Ovary (tissue), 9 donors: ENCODE results near the gene VIPR1. TPM values are rescaled to one million over a fixed set of nuclear protein-coding genes. Genes with fewer than 3 reads are reported as not detected.

Experiments used
- DNase-seq, 5 donors: peaks; one replicate each; pipeline ENCODE4 v3.0.0-alpha.2; 2019 to 2020
- H3K27ac ChIP-seq, 2 donors: fragments of 200-600 bp; one replicate each; pipeline versions ENCODE4 v1.5.1 to v1.8.0; 2019 to 2022
- H3K27me3 ChIP-seq: fragments of 200-600 bp; one replicate; pipeline ENCODE4 v1.8.0; 2022
- H3K36me3 ChIP-seq: fragments of 200-600 bp; sonication (generic); one replicate; pipeline ENCODE4 v1.5.1; 2019
- H3K4me1 ChIP-seq: one replicate; pipeline ENCODE4 v1.8.1; 2013; ENCODE audit warnings: mild to moderate bottlenecking, moderate library complexity; ENCODE audit not compliant: insufficient read depth
- H3K4me3 ChIP-seq: fragments of 200-600 bp; sonication (generic); one replicate; pipeline ENCODE4 v1.5.1; 2017
- H3K9me3 ChIP-seq, 2 donors: fragments of 200-600 bp in 1 of 2; sonication (generic) in 1 of 2; one replicate each; pipeline versions ENCODE4 v1.5.1 to v1.8.1; 2013 to 2019; ENCODE audit warnings: mild to moderate bottlenecking in 1 of 2, moderate library complexity in 1 of 2
- EP300 ChIP-seq: sonication (generic); formaldehyde crosslinking; IDR thresholded peaks from one replicate; pipeline ENCODE4 v1.6.1; 2017; ENCODE audit warnings: antibody characterized with exemption
- POLR2A ChIP-seq: fragments of 450-650 bp; IDR thresholded peaks from one replicate; pipeline ENCODE4 v1.6.1; 2017; ENCODE audit warnings: antibody characterized with exemption, mild to moderate bottlenecking, moderate library complexity
- whole genome bisulfite sequencing, 3 donors: extraction: QIAGEN DNeasy Blood & Tissue Kit in 1 of 3; methylation state at CpG; one replicate each; pipeline versions ENCODE4 v1.1.5 to v1.1.7; 2013 to 2017; 5-methylcytosine and 5-hydroxymethylcytosine counted together
- intact Hi-C, 4 donors: fragments of 100-400 bp; cut with DNase I; formaldehyde crosslinking; loops; one replicate each; pipeline versions ENCODE4 v1.11.0 to v1.15.1; 2022 to 2023
- polyA plus RNA-seq, 2 donors: library from polyadenylated mRNA; stranded (reverse); fragments of 200-250 nt in 1 of 2; fragments of 350-450 nt in 1 of 2; fragmentation: Illumina TruSeq in 1 of 2; extraction: RNeasy Lipid Tissue Mini Kit (QIAGEN cat#74804) in 1 of 2; gene quantifications; one replicate each; pipeline ENCODE4 v1.2.3, GENCODE V29; 2013 to 2014
- total RNA-seq, 7 donors: library from RNA; depleted of rRNA in 2 of 7; stranded (reverse); fragments of >200 nt in 2 of 7; fragmentation: NEBNext Ultra II Directional in 3 of 7; extraction: Animal tissue kit (Norgen Biotek cat#: 25700) in 3 of 7; gene quantifications; one replicate each; pipeline versions ENCODE4 v1.1.0 to v1.2.4, GENCODE V29; 2016 to 2023
- TF ChIP-seq, protein P1 (sequence below), 3 donors: fragments of 450-650 bp in 2 of 3; fragments of 200-600 bp in 1 of 3; IDR thresholded peaks; one replicate each; pipeline versions ENCODE4 v1.5.1 to v1.8.0; 2016 to 2022; ENCODE audit warnings: antibody characterized with exemption in 3 of 3, mild to moderate bottlenecking in 1 of 3
- donor health status: DM: no; HTN: no; CAD: no; lungs with moderate emphysema.
- donor health status: DM: no; HTN: no; CAD: no.
- donor health status: Bipolar disorder and iron deficiency.
- donor health status: DM: yes; HTN: yes; CAD: no.
- donor health status: DM: no; HTN: no; CAD: no.
- donor health status: DM: yes; HTN: yes; CAD: no.

Gene VIPR1
- total and polyA plus RNA-seq, 9 donors: 0.12 to 2.2 (median 0.47) TPM

DNA sequence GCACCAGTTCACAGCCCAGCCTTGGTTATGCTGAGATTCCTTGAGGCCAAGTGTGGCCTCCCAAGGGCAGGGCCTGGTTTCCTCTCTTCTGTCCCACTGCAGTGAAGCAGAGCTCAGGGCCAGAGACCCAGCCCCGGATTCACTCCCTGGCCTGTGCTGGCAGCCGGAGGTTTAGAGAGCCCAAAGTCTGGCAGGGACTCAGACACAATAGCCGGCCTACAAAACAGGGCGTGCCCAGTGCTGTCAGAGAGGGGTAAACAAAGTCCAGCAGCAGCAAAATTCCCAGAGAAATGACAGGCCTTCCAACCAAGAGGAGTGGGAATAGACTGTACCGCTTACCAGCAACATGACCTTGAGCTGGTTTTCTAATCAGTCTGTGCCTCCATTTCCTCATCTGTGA lies 14.0 kb downstream of the VIPR1 start:
- no peak for DNase-seq
- H3K36me3 ChIP-seq: no peaks in the 10 kb centered on the region
- no peaks in the 10 kb centered on the region for H3K4me1 ChIP-seq
- H3K27me3 ChIP-seq: no peaks in the 10 kb centered on the region
- intact Hi-C loops: no loop called here
- H3K27ac ChIP-seq: no peak overlapping the region
- 63 to 77% (median 65%) methylated on average over 5 of the region's 5 CpGs for WGBS, 3 donors
- no peaks in the 10 kb centered on the region for H3K9me3 ChIP-seq
- H3K4me3 ChIP-seq: no peak overlapping the region
- TF ChIP-seq EP300 (no peak), POLR2A (no peak)
- TF ChIP-seq, protein P1, sequence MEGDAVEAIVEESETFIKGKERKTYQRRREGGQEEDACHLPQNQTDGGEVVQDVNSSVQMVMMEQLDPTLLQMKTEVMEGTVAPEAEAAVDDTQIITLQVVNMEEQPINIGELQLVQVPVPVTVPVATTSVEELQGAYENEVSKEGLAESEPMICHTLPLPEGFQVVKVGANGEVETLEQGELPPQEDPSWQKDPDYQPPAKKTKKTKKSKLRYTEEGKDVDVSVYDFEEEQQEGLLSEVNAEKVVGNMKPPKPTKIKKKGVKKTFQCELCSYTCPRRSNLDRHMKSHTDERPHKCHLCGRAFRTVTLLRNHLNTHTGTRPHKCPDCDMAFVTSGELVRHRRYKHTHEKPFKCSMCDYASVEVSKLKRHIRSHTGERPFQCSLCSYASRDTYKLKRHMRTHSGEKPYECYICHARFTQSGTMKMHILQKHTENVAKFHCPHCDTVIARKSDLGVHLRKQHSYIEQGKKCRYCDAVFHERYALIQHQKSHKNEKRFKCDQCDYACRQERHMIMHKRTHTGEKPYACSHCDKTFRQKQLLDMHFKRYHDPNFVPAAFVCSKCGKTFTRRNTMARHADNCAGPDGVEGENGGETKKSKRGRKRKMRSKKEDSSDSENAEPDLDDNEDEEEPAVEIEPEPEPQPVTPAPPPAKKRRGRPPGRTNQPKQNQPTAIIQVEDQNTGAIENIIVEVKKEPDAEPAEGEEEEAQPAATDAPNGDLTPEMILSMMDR (IDR thresholded peaks at IDR 0.05): no peak

DNA sequence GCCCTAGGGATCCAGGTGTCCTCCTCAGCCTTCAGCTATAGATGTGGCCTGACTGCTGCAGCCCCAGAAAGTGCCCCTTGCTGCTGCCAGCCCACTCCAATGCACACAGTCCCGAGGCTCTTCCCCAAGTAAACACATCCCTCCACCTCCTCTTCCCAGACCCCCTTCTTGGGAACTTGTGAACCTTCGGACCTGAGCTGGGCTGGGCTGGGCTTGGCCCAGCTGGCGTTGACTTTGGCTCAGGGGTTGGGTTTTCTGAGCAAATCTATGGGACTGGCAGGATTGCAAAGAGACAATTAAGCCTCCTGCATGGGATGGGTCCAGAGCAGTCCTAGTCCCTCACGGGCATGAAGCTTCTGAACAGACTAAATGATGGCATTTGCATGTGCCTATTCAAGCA lies 14.7 kb downstream of the VIPR1 start:
- H3K36me3 ChIP-seq: no peaks in the 10 kb centered on the region
- H3K27me3 ChIP-seq: no peaks in the 10 kb centered on the region
- H3K4me1 ChIP-seq: no peaks in the 10 kb centered on the region
- no peak overlapping the region for H3K27ac ChIP-seq
- no peaks in the 10 kb centered on the region for H3K9me3 ChIP-seq
- DNase-seq: no peak
- TF ChIP-seq, protein P1 (IDR thresholded peaks at IDR 0.05): no peak
- TF ChIP-seq EP300 (no peak), POLR2A (no peak)
- H3K4me3 ChIP-seq: no peak overlapping the region
- WGBS, 3 donors: 54 to 64% (median 60%) methylated on average over 4 of the region's 4 CpGs
- intact Hi-C loops: no loop called here

GRCh38 chr3:42518800-42519567 lies 16.5 kb downstream of the VIPR1 start:
- H3K27ac ChIP-seq: no peak overlapping the region
- WGBS, 3 donors: 71 to 80% (median 74%) methylated on average over 6 of the region's 6 CpGs
- no peaks in the 10 kb centered on the region for H3K4me1 ChIP-seq
- no peaks in the 10 kb centered on the region for H3K36me3 ChIP-seq
- DNase-seq: no peak
- no peaks in the 10 kb centered on the region for H3K9me3 ChIP-seq
- intact Hi-C loops: no loop called here
- TF ChIP-seq, protein P1 (IDR thresholded peaks at IDR 0.05): no peak
- TF ChIP-seq POLR2A (no peak), EP300 (no peak)
- H3K27me3 ChIP-seq: no peaks in the 10 kb centered on the region
- H3K4me3 ChIP-seq: no peak overlapping the region

DNA sequence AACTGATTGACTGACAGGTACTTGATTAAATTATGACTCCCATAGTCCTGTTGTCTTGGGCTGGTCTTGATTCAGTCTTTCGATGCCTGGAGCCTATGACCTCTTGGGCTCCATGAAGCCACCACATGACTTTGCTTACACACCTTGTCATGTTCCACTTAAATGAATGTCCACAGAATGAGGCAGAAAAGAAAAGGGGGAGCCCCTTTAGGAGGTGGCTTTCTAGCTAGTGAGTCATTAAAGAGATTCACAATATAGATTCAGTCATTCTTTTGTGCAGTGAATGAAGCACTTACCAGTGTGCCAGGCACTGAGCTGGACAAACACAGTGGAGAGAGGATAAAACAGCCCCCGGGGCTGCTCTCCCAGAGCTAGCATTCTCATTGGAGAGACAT lies 17.1 kb downstream of the VIPR1 start:
- no peaks in the 10 kb centered on the region for H3K9me3 ChIP-seq
- H3K36me3 ChIP-seq: no peaks in the 10 kb centered on the region
- TF ChIP-seq, protein P1 (IDR thresholded peaks at IDR 0.05): no peak
- TF ChIP-seq POLR2A (no peak), EP300 (no peak)
- no peak overlapping the region for H3K4me3 ChIP-seq
- no peaks in the 10 kb centered on the region for H3K4me1 ChIP-seq
- no peak overlapping the region for H3K27ac ChIP-seq
- 74 to 85% (median 83%) methylated on average over 2 of the region's 2 CpGs for WGBS, 3 donors
- intact Hi-C loops: no loop called here
- no peak for DNase-seq
- no peaks in the 10 kb centered on the region for H3K27me3 ChIP-seq
